Thoracic aorta (tissue), 2 donors: ENCODE measurements around the gene MED27. TPM values are rescaled to one million over a fixed set of nuclear protein-coding genes. Genes with fewer than 3 reads are reported as not detected.

Experiments used
- ATAC-seq: fragments of 150-250 bp; one replicate; pipeline ENCODE4 v1.8.0; 2017; ENCODE audit warnings: low read depth; ENCODE audit not compliant: insufficient number of reproducible peaks, low FRiP score
- DNase-seq: peaks from one replicate; pipeline ENCODE4 v3.0.0-alpha.2; 2020; ENCODE audit warnings: low spot score
- H3K27ac ChIP-seq, 2 donors: fragments of 200-600 bp; sonication (generic); 1 replicate in 1 of 2; 2 replicates in 1 of 2; pipeline ENCODE4 v1.5.1; 2016; ENCODE audit warnings: mild to moderate bottlenecking in 2 of 2, moderate library complexity in 2 of 2
- H3K27me3 ChIP-seq: fragments of 200-600 bp; sonication (generic); replicated peaks from 2 replicates; pipeline ENCODE4 v1.6.0; 2016; ENCODE audit warnings: mild to moderate bottlenecking; ENCODE audit not compliant: insufficient read depth
- H3K36me3 ChIP-seq: fragments of 200-600 bp; sonication (generic); one replicate; pipeline ENCODE4 v1.5.1; 2016
- H3K4me1 ChIP-seq, 2 donors: fragments of 200-600 bp; sonication (generic); 1 replicate in 1 of 2; 2 replicates in 1 of 2; pipeline versions ENCODE4 v1.5.1 to v1.6.0; 2016; ENCODE audit warnings: low read depth in 2 of 2, mild to moderate bottlenecking in 1 of 2; ENCODE audit not compliant: control insufficient read depth in 1 of 2
- H3K4me3 ChIP-seq: fragments of 200-600 bp; sonication (generic); 2 replicates; pipeline ENCODE4 v1.5.1; 2016; ENCODE audit warnings: mild to moderate bottlenecking
- H3K9me3 ChIP-seq: fragments of 200-600 bp; sonication (generic); 2 replicates; pipeline ENCODE4 v1.5.1; 2016
- CTCF ChIP-seq: fragments of 200-600 bp; sonication (generic); IDR thresholded peaks from one replicate; pipeline ENCODE4 v1.5.1; 2019; ENCODE audit warnings: antibody characterized with exemption
- total RNA-seq, 2 donors: library from RNA; depleted of rRNA; stranded (reverse); fragments of >200 nt; gene quantifications; one replicate each; pipeline versions ENCODE4 v1.1.0 to v1.2.3, GENCODE V29; 2016

Gene MED27
- total RNA-seq, 2 donors from 2014 or later = 19.3 to 26.5 TPM

- ATAC-seq = no peak
- Histone ChIP-seq H3K27me3 (no peaks in the 10 kb centered on the region), H3K36me3 (no peaks in the 10 kb centered on the region), H3K27ac (no peak overlapping the region), H3K4me3 (no peak overlapping the region), H3K9me3 (no peaks in the 10 kb centered on the region), H3K4me1 (peaks cover 0 to 3% of the 10 kb centered on the region in 2 donors)
- no peak for DNase-seq
- TF ChIP-seq CTCF = no peak
These were observed 108.1 kb downstream of the MED27 start for GRCh38 chr9:131971482-131972074.

- Histone ChIP-seq H3K4me3 (no peak overlapping the region), H3K36me3 (peaks cover 3% of the 10 kb centered on the region), H3K4me1 (no peaks in the 10 kb centered on the region), H3K9me3 (no peaks in the 10 kb centered on the region), H3K27ac (no peak overlapping the region), H3K27me3 (no peaks in the 10 kb centered on the region)
- no peak for TF ChIP-seq CTCF
- ATAC-seq = no peak
- no peak for DNase-seq
These were observed 110.1 kb downstream of the MED27 start for GRCh38 chr9:131969469-131969989.

GRCh38 chr9:131968632-131969031 lies 111.0 kb downstream of the MED27 start:
- H3K9me3 ChIP-seq = no peaks in the 10 kb centered on the region
- DNase-seq (no peak), ATAC-seq (no peak)
- H3K36me3 ChIP-seq = peaks cover 3% of the 10 kb centered on the region
- no peaks in the 10 kb centered on the region for H3K4me1 ChIP-seq
- H3K27ac ChIP-seq = no peak overlapping the region
- H3K4me3 ChIP-seq = no peak overlapping the region
- no peak for TF ChIP-seq CTCF
- H3K27me3 ChIP-seq = no peaks in the 10 kb centered on the region

GRCh38 chr9:131965841-131966240 lies 113.8 kb downstream of the MED27 start:
- H3K27me3 ChIP-seq = no peaks in the 10 kb centered on the region
- no peak for DNase-seq
- H3K4me3 ChIP-seq = no peak overlapping the region
- no peak overlapping the region for H3K27ac ChIP-seq
- no peaks in the 10 kb centered on the region for H3K4me1 ChIP-seq
- no peak for ATAC-seq
- H3K36me3 ChIP-seq = peaks cover 3% of the 10 kb centered on the region
- no peaks in the 10 kb centered on the region for H3K9me3 ChIP-seq
- no peak for TF ChIP-seq CTCF

- Histone ChIP-seq H3K4me1 (no peaks in the 10 kb centered on the region), H3K27me3 (no peaks in the 10 kb centered on the region), H3K9me3 (no peaks in the 10 kb centered on the region), H3K4me3 (no peak overlapping the region), H3K27ac (no peak overlapping the region), H3K36me3 (peaks cover 3% of the 10 kb centered on the region)
- ATAC-seq (no peak), DNase-seq (no peak)
- no peak for TF ChIP-seq CTCF
These were observed 114.6 kb downstream of the MED27 start for GRCh38 chr9:131965103-131965502.
